ENCODE data around the gene HS1BP3. TPM values are rescaled to one million over a fixed set of nuclear protein-coding genes. Genes with fewer than 3 reads are reported as not detected.

HS1BP3 gene, protein sequence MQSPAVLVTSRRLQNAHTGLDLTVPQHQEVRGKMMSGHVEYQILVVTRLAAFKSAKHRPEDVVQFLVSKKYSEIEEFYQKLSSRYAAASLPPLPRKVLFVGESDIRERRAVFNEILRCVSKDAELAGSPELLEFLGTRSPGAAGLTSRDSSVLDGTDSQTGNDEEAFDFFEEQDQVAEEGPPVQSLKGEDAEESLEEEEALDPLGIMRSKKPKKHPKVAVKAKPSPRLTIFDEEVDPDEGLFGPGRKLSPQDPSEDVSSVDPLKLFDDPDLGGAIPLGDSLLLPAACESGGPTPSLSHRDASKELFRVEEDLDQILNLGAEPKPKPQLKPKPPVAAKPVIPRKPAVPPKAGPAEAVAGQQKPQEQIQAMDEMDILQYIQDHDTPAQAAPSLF
- total RNA-seq, result 10 to 100 TPM; 15.4 to 15.5 TPM
- polyA plus RNA-seq, result 10 to 100 TPM; 11.0 to 15.4 (median 11.6) TPM
- 7.4 to 29.4 (median 11.4) reads per million in 6 experiments for total RNA-seq

DNA sequence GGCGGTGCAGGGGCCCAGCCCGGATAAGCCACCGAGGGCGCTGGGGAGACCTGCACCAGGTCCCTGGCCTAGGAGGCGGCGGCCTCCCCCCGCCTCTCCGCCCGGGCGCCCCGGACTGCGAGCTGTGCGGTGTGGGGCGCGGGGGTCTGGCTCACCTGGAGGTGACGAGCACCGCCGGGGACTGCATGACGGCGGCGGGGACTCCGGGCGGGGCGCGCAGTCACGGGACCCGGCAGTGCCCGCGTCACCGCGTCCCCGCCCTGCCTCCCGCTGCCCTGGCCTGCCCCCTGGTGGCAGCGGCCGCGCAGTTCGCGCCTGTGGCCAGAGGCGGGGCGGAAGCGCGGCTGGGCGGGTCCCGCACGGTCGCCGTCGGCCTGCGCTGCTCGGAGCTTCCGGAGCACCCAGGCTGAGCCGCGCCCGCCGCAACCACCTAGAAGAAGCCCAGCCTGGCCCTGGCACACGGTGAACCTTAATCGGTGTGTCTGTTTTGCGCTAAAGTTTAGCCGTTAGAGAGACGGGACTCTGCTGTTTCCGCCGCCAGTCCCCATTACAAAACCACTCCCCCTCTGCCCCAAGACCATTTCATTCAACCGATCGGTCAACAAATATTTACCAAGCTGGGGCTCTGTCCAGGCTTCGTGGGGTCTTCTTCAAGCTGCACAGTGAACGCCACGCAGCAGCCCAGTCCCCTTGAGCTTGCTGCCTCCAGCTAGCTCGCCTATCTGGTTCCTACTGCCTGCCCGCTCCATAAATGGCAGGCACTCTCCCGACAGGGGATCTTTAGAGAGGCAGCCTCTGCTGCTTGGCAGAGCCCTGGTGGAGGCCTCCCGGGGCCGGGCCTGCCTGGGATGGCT, at the start of gene HS1BP3:
TSS of gene HS1BP3 (minus strand) at position 222 of the 854 bp plus-strand sequence. CDS start at position 187, 35 bp downstream.
- DNase-seq (peak; percentile 84 to 95 (median 90)), ATAC-seq (peak; percentile 90 to 93)
- Mint-ChIP-seq H3K27ac (peak within 1 kb of the TSS; percentile 94 to 98 (median 97)), H3K9me3 (no peaks in the 10 kb centered on the region), H3K36me3 (peaks cover 0 to 4% (median 0%) of the 10 kb centered on the region in 3 donors), H3K27me3 (peaks cover 0 to 3% (median 0%) of the 10 kb centered on the region in 5 donors), H3K4me3 (peak within 1 kb of the TSS; percentile 79 to 95 (median 88)), H3K4me1 (peaks cover 27 to 45% (median 37%) of the 10 kb centered on the region in 4 donors)
- POLR2A ChIA-PET, result interaction anchor here (0.8 to 4.0 kb wide), 12 partner anchors 9 to 782 kb away, joined by 3 to 65 read pairs (median 4); partner anchors contain the start of genes LAPTM4A and RHOB

DNA sequence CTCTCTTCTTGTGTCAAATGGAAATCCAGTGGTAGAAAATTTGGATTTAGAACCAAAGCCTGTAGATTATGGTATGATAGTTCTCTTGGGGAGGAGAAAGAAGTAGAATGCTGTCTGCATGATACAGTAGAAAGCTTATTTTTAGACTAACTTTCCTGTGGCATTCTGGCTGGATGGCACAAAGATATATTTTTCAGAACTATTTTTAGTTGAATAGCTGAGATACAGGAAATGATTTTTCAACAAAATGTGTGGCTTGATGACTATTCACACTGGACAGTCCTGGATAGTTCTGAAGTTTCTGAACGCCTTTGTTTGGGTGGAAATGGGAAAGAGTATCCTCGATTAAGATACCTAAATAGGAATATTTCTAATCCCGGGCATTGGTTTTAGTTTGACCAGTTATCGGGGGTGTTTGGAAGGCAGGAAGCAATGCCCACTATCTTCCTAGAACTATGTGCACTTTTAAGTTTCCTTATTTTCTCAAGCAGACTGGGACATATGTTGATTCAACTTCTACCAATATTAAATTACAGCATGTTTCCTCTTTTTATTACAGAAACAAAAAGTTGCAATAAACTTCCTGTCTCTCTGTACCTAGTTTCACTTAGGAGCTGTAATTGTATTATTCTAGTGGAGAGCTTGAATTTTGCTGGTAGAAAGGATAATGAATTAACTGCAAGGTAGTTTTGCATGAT, 48.2 kb upstream of the HS1BP3 start:
- POLR2A ChIA-PET, result no interaction called here
- no peak for DNase-seq
- ATAC-seq, result no peak
- Mint-ChIP-seq H3K4me3 (no peak overlapping the region), H3K4me1 (peaks cover 0 to 15% (median 0%) of the 10 kb centered on the region in 4 donors), H3K36me3 (peaks cover 0 to 53% (median 15%) of the 10 kb centered on the region in 3 donors), H3K27ac (peak overlapping the region in 2 of 10 donors; percentile 31 to 65), H3K9me3 (no peaks in the 10 kb centered on the region), H3K27me3 (no peaks in the 10 kb centered on the region)

GRCh38 chr2:20697322-20697934, 46.5 kb upstream of the HS1BP3 start:
- Mint-ChIP-seq H3K9me3 (no peaks in the 10 kb centered on the region), H3K36me3 (peaks cover 0 to 51% (median 20%) of the 10 kb centered on the region in 3 donors), H3K4me3 (no peak overlapping the region), H3K4me1 (peaks cover 0 to 15% (median 0%) of the 10 kb centered on the region in 4 donors), H3K27me3 (no peaks in the 10 kb centered on the region), H3K27ac (peak overlapping the region in 1 of 10 donors; percentile 0)
- POLR2A ChIA-PET, result no interaction called here
- DNase-seq, result no peak
- ATAC-seq, result no peak

DNA sequence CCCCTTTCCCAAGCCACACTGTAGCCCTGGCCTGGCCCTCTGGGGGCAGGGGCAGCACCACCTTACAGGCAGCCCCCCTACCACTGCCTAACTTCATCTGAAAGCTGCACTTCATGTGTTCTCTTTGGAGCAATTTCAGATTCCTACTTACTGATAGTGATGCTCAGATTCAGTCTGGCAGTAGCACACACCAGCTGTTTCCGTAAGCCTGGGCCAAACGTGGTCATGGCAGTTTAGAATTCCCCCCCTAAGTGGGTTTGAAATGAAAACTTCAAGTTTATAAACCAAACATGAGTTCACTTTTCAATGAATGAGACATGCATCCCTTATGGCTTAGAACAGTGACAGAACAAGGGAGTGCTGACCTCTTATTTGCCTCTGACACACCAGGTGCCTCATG, 45.5 kb upstream of the HS1BP3 start:
- POLR2A ChIA-PET, result no interaction called here
- H3K27ac Mint-ChIP-seq, result no peak overlapping the region
- H3K4me1 Mint-ChIP-seq, result peaks cover 0 to 15% (median 0%) of the 10 kb centered on the region in 4 donors
- peaks cover 0 to 53% (median 27%) of the 10 kb centered on the region in 3 donors for H3K36me3 Mint-ChIP-seq
- no peak overlapping the region for H3K4me3 Mint-ChIP-seq
- ATAC-seq (no peak), DNase-seq (no peak)
- no peaks in the 10 kb centered on the region for H3K27me3 Mint-ChIP-seq
- no peaks in the 10 kb centered on the region for H3K9me3 Mint-ChIP-seq

DNA sequence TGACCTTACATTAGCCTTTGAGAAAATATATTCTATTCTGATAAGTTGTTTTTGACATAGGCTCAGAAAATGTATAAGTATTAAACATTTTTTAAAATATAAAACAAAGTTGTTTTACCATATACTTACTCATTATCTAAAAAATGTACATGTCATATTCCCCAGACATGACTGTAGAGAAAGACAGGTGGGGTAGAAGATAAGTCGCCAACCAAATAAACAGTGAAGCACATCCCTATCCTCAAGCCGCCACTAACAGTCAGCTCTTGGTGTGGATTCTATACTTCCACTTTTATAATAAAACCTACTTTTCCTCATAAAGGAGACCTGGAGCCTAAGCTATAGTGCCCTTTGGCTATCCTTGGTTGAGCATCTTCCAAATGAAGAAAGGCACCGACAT, 42.4 kb upstream of the HS1BP3 start:
- ATAC-seq, result no peak
- H3K36me3 Mint-ChIP-seq, result peaks cover 8 to 63% (median 28%) of the 10 kb centered on the region in 3 donors
- POLR2A ChIA-PET, result no interaction called here
- H3K9me3 Mint-ChIP-seq, result no peaks in the 10 kb centered on the region
- no peak for DNase-seq
- no peaks in the 10 kb centered on the region for H3K27me3 Mint-ChIP-seq
- peaks cover 0 to 2% (median 0%) of the 10 kb centered on the region in 4 donors for H3K4me1 Mint-ChIP-seq
- no peak overlapping the region for H3K4me3 Mint-ChIP-seq
- H3K27ac Mint-ChIP-seq, result no peak overlapping the region

GRCh38 chr2:20692081-20692480, 41.2 kb upstream of the HS1BP3 start:
- no peak for ATAC-seq
- H3K27me3 Mint-ChIP-seq, result no peaks in the 10 kb centered on the region
- POLR2A ChIA-PET, result no interaction called here
- H3K4me1 Mint-ChIP-seq, result peaks cover 0 to 2% (median 0%) of the 10 kb centered on the region in 4 donors
- DNase-seq, result no peak
- peak overlapping the region in 1 of 10 donors; percentile 69 for H3K27ac Mint-ChIP-seq
- H3K4me3 Mint-ChIP-seq, result no peak overlapping the region
- H3K9me3 Mint-ChIP-seq, result no peaks in the 10 kb centered on the region
- H3K36me3 Mint-ChIP-seq, result peaks cover 16 to 65% (median 38%) of the 10 kb centered on the region in 3 donors

- Mint-ChIP-seq H3K4me3 (no peak overlapping the region), H3K36me3 (peaks cover 18 to 70% (median 44%) of the 10 kb centered on the region in 3 donors), H3K9me3 (no peaks in the 10 kb centered on the region), H3K4me1 (peaks cover 0 to 2% (median 0%) of the 10 kb centered on the region in 4 donors), H3K27ac (no peak overlapping the region), H3K27me3 (no peaks in the 10 kb centered on the region)
- POLR2A ChIA-PET, result no interaction called here
- ATAC-seq, result no peak
- DNase-seq, result no peak
Measured at GRCh38 chr2:20691076-20691734, 40.3 kb upstream of the HS1BP3 start.

DNA sequence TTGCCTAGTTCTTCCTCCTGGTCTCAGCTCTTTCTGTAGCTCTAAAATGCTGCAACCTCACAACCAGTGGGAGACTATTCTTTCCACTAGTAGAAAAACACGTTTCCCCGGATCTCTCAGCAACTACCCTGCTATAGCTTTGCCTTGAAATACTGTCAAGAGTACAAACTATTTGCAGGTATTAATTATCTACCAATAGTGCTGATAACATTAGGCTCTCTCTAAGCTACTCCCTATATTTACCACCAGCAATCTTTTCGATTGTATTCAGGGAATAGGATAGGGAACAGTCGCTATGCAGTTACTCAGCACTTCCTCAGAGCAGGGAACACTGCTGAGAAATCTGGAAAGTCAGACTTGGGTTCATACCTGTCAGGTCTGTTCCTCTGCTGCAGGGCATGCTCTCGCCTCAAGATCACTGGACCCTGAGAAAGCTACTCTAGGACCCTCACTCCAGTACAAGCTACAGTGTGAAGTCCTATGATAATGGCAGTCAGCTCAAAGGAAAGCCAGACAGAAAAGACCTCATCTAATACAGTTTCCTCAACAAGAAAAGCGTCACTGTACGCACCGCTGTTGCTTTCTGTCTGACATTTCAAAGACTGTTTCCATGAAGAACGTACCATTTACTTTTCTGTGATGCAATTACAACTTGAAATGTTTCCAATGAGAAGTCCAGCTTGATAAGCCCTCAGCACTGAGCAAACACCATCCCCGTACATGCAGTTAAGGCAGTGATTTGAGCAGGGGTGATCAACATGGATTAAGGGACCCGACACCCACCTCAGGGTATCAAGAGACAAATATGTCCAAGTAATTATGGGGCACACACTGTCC, 38.7 kb upstream of the HS1BP3 start:
- no peaks in the 10 kb centered on the region for H3K9me3 Mint-ChIP-seq
- H3K4me1 Mint-ChIP-seq, result no peaks in the 10 kb centered on the region
- no peaks in the 10 kb centered on the region for H3K27me3 Mint-ChIP-seq
- ATAC-seq (no peak), DNase-seq (no peak)
- H3K27ac Mint-ChIP-seq, result no peak overlapping the region
- H3K36me3 Mint-ChIP-seq, result peaks cover 18 to 76% (median 51%) of the 10 kb centered on the region in 3 donors
- POLR2A ChIA-PET, result no interaction called here
- no peak overlapping the region for H3K4me3 Mint-ChIP-seq

DNA sequence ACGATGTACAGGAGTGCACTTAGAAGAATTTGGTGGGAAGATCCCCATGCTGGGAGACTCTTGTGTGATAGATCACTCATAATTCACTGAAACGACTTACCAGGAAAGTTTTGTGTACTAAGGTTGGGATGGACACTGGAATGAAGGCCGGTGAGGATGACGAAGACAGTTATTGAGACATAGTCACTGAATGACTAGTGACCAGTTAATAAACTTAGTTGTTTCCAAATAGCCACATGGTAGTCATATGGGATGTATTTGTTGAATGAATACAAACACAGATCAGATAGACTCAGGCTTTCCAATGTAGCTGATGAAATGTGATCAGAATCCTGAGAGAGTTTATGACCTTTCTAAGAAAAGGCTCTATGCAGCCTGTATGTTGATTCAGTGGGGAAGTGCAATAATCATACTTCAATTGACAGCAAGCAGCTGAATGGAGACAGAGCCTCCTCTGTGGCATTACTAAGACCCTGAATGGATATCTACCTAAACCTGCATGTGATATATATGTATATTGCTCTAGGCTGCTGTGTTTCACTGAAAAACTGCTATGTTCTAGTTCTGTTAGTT, 36.4 kb upstream of the HS1BP3 start:
- H3K27me3 Mint-ChIP-seq, result no peaks in the 10 kb centered on the region
- no peak for ATAC-seq
- H3K9me3 Mint-ChIP-seq, result no peaks in the 10 kb centered on the region
- H3K27ac Mint-ChIP-seq, result no peak overlapping the region
- peaks cover 18 to 82% (median 49%) of the 10 kb centered on the region in 3 donors for H3K36me3 Mint-ChIP-seq
- no peaks in the 10 kb centered on the region for H3K4me1 Mint-ChIP-seq
- no peak for DNase-seq
- POLR2A ChIA-PET, result no interaction called here
- H3K4me3 Mint-ChIP-seq, result no peak overlapping the region

DNA sequence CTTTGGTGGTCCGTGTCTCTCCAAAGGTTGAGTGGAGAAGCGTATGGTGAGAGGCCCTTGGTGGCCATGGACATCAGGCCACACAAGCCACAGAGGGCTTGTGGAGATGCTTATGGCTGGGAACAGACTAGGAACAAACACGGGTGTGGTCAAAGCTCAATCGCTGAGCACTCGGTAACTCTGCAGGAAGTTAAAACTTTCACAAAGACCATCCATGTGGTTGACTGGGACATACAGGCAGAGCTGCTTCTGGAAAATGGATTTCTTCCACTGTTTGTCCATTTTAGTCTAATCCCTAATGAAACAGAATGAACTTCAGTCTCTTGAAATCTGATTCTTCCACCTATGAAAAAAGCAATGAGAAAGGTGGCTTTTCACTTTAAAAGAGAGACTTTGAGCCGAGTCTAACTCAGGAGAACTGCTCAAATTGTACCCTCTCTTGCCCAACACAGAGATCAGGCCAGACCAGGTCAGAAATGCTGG, 33.7 kb upstream of the HS1BP3 start:
- Mint-ChIP-seq H3K27ac (no peak overlapping the region), H3K36me3 (peaks cover 18 to 73% (median 38%) of the 10 kb centered on the region in 3 donors), H3K4me1 (no peaks in the 10 kb centered on the region), H3K27me3 (no peaks in the 10 kb centered on the region), H3K9me3 (no peaks in the 10 kb centered on the region), H3K4me3 (no peak overlapping the region)
- no peak for DNase-seq
- no peak for ATAC-seq
- POLR2A ChIA-PET, result no interaction called here

Data from naive thymus-derived CD8-positive, alpha-beta T cell (primary cell).